SK-N-SH (cell line): ENCODE data around the gene STAT5B.

ENCODE experiments used
- CHD2 ChIP-seq: fragments of 150-350 bp; IDR thresholded peaks from 2 replicates; pipeline ENCODE4 v1.6.1; 2018; ENCODE audit warnings: low read length; ENCODE audit not compliant: partially characterized antibody
- CTCF ChIP-seq: fragments of 200-600 bp; sonication (generic); IDR thresholded peaks from 2 replicates; pipeline ENCODE4 v1.6.1; 2017; ENCODE audit warnings: antibody characterized with exemption, mild to moderate bottlenecking, moderate library complexity
- POLR2AphosphoS5 ChIP-seq: IDR thresholded peaks from 2 replicates; pipeline ENCODE4 v1.6.1; 2012; ENCODE audit warnings: low read depth, low read length
- RAD21 ChIP-seq: IDR thresholded peaks from 2 replicates; pipeline ENCODE4 v1.6.1; 2012; ENCODE audit warnings: mild to moderate bottlenecking, low read length

DNA sequence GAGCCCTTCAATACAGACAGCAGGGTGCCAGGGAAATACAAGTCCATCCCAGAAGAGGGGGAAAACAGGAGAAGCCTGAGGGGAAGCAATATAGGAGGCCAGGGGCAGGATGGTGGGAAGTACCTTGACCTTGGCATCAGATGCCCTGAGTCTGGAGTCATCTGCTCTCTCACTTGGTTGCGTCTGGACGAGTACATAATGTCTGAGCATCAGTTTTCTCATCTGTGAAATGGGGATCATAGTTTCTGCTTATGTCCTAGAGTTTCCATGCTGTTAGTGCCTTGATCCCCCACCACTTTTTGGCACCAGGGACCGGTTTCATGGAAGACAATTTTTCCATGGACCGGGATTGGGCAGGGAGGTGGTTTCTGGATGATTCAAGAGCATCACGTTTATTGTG lies 14.4 kb upstream of the STAT5B start:
- TF ChIP-seq CTCF, result no peak
- TF ChIP-seq CHD2, result no peak
- TF ChIP-seq POLR2AphosphoS5, result no peak
- no peak for TF ChIP-seq RAD21
